IPS-18c (cell line): ENCODE data around the gene PAQR5.
"Not testable (repeated sequence)": the region's sequence is repeated elsewhere in the genome, so short reads cannot be mapped to it uniquely, and the experiment has no call there.

Experiments used
- H3K4me3 ChIP-seq: 2 replicates; pipeline ENCODE4 v1.7.0; 2013; ENCODE audit warnings: low read depth, mild to moderate bottlenecking, low read length, moderate library complexity; ENCODE audit not compliant: insufficient read depth
- H3K9me3 ChIP-seq: one replicate; pipeline ENCODE4 v1.6.1; 2013; ENCODE audit warnings: mild to moderate bottlenecking, low read length, moderate library complexity; ENCODE audit not compliant: control insufficient read depth, insufficient read depth

PAQR5 gene

GRCh38 chr15:69369631-69370030 lies 70.9 kb downstream of the PAQR5 start:
- Histone ChIP-seq H3K4me3 (no peak overlapping the region), H3K9me3 (no peaks in the 10 kb centered on the region)

- H3K9me3 ChIP-seq, result no peaks in the 10 kb centered on the region
- H3K4me3 ChIP-seq, result no peak overlapping the region
These were observed 74.7 kb downstream of the PAQR5 start for GRCh38 chr15:69373406-69373805.

GRCh38 chr15:69375151-69375790 lies 76.6 kb downstream of the PAQR5 start:
- Histone ChIP-seq H3K4me3 (no peak overlapping the region), H3K9me3 (no peaks in the 10 kb centered on the region)

GRCh38 chr15:69377216-69377970 lies 78.7 kb downstream of the PAQR5 start:
- Histone ChIP-seq H3K9me3 (no peaks in the 10 kb centered on the region), H3K4me3 (no peak overlapping the region)

- Histone ChIP-seq H3K9me3 (peaks cover 2% of the 10 kb centered on the region), H3K4me3 (no peak overlapping the region)
These were observed 81.5 kb downstream of the PAQR5 start for GRCh38 chr15:69380100-69380725.

GRCh38 chr15:69380726-69381105 lies 82.0 kb downstream of the PAQR5 start:
- Histone ChIP-seq H3K4me3 (no peak overlapping the region), H3K9me3 (peaks cover 2% of the 10 kb centered on the region)

GRCh38 chr15:69382176-69382575 lies 83.5 kb downstream of the PAQR5 start:
- not testable (repeated sequence) for H3K4me3 ChIP-seq, H3K9me3 ChIP-seq

GRCh38 chr15:69384066-69384465 lies 85.4 kb downstream of the PAQR5 start:
- H3K4me3 ChIP-seq, H3K9me3 ChIP-seq: not testable (repeated sequence)

- Histone ChIP-seq H3K9me3 (peaks cover 2% of the 10 kb centered on the region), H3K4me3 (no peak overlapping the region)
These were observed 86.2 kb downstream of the PAQR5 start for GRCh38 chr15:69384626-69385598.

- H3K4me3 ChIP-seq, result no peak overlapping the region
- peaks cover 2% of the 10 kb centered on the region for H3K9me3 ChIP-seq
These were observed 87.1 kb downstream of the PAQR5 start for GRCh38 chr15:69385831-69386230.

GRCh38 chr15:69386284-69386683 lies 87.6 kb downstream of the PAQR5 start:
- H3K4me3 ChIP-seq, result no peak overlapping the region
- H3K9me3 ChIP-seq, result peaks cover 2% of the 10 kb centered on the region

- Histone ChIP-seq H3K4me3 (no peak overlapping the region), H3K9me3 (no peaks in the 10 kb centered on the region)
These were observed 89.6 kb downstream of the PAQR5 start for GRCh38 chr15:69388260-69388705.

- Histone ChIP-seq H3K9me3 (no peaks in the 10 kb centered on the region), H3K4me3 (no peak overlapping the region)
These were observed 90.7 kb downstream of the PAQR5 start for GRCh38 chr15:69389426-69389825.

GRCh38 chr15:69390575-69390974 lies 91.9 kb downstream of the PAQR5 start:
- Histone ChIP-seq H3K4me3 (no peak overlapping the region), H3K9me3 (no peaks in the 10 kb centered on the region)

GRCh38 chr15:69391046-69391757 lies 92.5 kb downstream of the PAQR5 start:
- Histone ChIP-seq H3K9me3 (no peaks in the 10 kb centered on the region), H3K4me3 (no peak overlapping the region)

- H3K4me3 ChIP-seq, result no peak overlapping the region; the same call in 1 of the 2 replicates
- H3K9me3 ChIP-seq, result no peaks in the 10 kb centered on the region
These were observed 93.6 kb downstream of the PAQR5 start for GRCh38 chr15:69392352-69392751.
